Midbrain (tissue), 1 donor: ENCODE results near the gene S100A16.
"Not testable (repeated sequence)": the region's sequence is repeated elsewhere in the genome, so short reads cannot be mapped to it uniquely, and the experiment has no call there.

Experiments used
- DNase-seq: peaks from one replicate; lab custom pipeline; 2025; lab: John Stamatoyannopoulos, UW

Gene S100A16

GRCh38 chr1:153562021-153562420 is 50.9 kb downstream of the S100A16 start:
- DNase-seq, result not testable (repeated sequence)

- no peak for DNase-seq
Observed at GRCh38 chr1:153561466-153561985, 51.4 kb downstream of the S100A16 start.

GRCh38 chr1:153560771-153561465 is 52.0 kb downstream of the S100A16 start:
- no peak for DNase-seq

- no peak for DNase-seq
Observed at GRCh38 chr1:153560241-153560640, 52.7 kb downstream of the S100A16 start.

- DNase-seq, result no peak
Observed at GRCh38 chr1:153557877-153558276, 55.1 kb downstream of the S100A16 start.
